ENCODE data around the gene NEDD4L.

- TF ChIP-seq RAD51 (IDR thresholded peaks at IDR 0.05): no peak
- no peak for TF ChIP-seq CTCF (IDR thresholded peaks at IDR 0.05 in 2 of 3, conservative IDR thresholded peaks at IDR 0.05 in 1 of 3; ENCODE audit: control insufficient read depth in 2 of 3, extremely low read depth in 1 of 3, insufficient read depth in 1 of 3, low read depth in 3 of 3, low read length in 3 of 3)
- no peak for TF ChIP-seq RFX5 (IDR thresholded peaks at IDR 0.05; ENCODE audit: low read depth, low read length)
- TF ChIP-seq REST (IDR thresholded peaks at IDR 0.05; ENCODE audit: low read depth, low read length): no peak
- TF ChIP-seq MYC (IDR thresholded peaks at IDR 0.05; ENCODE audit: insufficient read depth, insufficient read length, insufficient replicate concordance, low read length, severe bottlenecking): no peak
- TF ChIP-seq SPI1 (IDR thresholded peaks at IDR 0.05; ENCODE audit: borderline replicate concordance, insufficient read depth, low read depth, low read length): no peak
- TF ChIP-seq JUND (IDR thresholded peaks at IDR 0.05; ENCODE audit: low read depth, low read length): no peak
- TF ChIP-seq EP300 (IDR thresholded peaks at IDR 0.05; ENCODE audit: borderline replicate concordance in 1 of 2, control insufficient read depth in 1 of 2, low read depth in 2 of 2, low read length in 2 of 2): no peak
- no peak for TF ChIP-seq MEF2A (IDR thresholded peaks at IDR 0.05; ENCODE audit: insufficient read depth, low read depth, low read length)
Observed at GRCh38 chr18:58186258-58186948, 142.4 kb downstream of the NEDD4L start.
